ENCODE measurements around the gene LMO1. TPM values are rescaled to one million over a fixed set of nuclear protein-coding genes. Genes with fewer than 3 reads are reported as not detected.

The LMO1 gene
- total and polyA plus RNA-seq, 11 donors: 0.42 to 4.1 (median 2.1) TPM; not detected in 1

DNA sequence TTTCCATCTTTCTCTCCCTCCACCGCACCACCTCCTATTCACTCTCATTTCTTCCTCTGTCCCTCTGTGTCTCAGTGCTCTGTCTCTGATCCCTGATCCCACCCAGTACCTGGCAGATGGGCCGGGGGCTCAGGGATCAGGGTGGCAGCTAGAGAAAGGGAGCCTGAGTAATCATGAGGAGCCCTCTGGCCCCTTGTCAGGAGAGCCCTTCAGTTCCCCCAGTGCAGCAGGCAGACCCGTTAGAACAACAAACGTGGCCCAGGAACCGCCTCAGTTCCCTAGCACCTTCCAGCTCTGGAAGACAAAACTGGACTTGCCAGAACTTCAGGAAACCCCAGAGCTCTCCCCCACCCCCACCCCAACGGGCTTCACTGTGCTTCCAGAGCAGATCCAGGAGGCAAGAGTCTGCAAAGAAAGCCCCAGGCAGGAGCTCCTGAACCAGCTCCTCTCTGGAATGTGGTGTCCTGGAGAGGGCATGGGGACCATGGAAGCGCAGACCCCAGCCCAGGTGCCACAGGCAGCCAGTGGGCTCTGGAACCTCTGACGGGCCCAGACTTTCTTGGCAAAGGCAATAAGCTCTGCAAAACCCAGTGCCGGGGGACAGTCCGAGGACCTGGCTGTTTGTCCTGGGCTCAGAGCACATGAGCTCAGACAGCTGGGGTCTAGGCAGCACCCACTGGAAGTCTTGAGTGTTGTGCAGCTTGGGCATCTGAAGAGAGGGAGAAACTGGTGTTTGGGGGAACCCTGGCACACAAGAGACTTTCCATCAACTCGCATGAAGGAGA, 43.2 kb downstream of the LMO1 start:
- no peak for TF ChIP-seq POLR2A (IDR thresholded peaks at IDR 0.05)
- TF ChIP-seq, protein P1, sequence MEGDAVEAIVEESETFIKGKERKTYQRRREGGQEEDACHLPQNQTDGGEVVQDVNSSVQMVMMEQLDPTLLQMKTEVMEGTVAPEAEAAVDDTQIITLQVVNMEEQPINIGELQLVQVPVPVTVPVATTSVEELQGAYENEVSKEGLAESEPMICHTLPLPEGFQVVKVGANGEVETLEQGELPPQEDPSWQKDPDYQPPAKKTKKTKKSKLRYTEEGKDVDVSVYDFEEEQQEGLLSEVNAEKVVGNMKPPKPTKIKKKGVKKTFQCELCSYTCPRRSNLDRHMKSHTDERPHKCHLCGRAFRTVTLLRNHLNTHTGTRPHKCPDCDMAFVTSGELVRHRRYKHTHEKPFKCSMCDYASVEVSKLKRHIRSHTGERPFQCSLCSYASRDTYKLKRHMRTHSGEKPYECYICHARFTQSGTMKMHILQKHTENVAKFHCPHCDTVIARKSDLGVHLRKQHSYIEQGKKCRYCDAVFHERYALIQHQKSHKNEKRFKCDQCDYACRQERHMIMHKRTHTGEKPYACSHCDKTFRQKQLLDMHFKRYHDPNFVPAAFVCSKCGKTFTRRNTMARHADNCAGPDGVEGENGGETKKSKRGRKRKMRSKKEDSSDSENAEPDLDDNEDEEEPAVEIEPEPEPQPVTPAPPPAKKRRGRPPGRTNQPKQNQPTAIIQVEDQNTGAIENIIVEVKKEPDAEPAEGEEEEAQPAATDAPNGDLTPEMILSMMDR (IDR thresholded peaks at IDR 0.05): no peak
- ATAC-seq (no peak), DNase-seq (no peak)
- H3K27ac ChIP-seq: no peak overlapping the region
- no peaks in the 10 kb centered on the region for H3K9me3 ChIP-seq
- intact Hi-C loops (cut with DNase I): loop anchor here in 5 of 10 donors (5.0 to 10.0 kb wide), 4 partner anchors 94 to 914 kb away; no protein-coding TSS in a partner anchor
- no peak overlapping the region for H3K4me3 ChIP-seq
- peaks cover 0 to 4% (median 0%) of the 10 kb centered on the region in 9 donors for H3K27me3 ChIP-seq
- H3K36me3 ChIP-seq: no peaks in the 10 kb centered on the region
- WGBS, 4 donors: 84 to 87% (median 85%) methylated on average over 9 to 11 of the region's 11 CpGs
- peaks cover 0 to under 1% (median 0%) of the 10 kb centered on the region in 12 donors for H3K4me1 ChIP-seq

DNA sequence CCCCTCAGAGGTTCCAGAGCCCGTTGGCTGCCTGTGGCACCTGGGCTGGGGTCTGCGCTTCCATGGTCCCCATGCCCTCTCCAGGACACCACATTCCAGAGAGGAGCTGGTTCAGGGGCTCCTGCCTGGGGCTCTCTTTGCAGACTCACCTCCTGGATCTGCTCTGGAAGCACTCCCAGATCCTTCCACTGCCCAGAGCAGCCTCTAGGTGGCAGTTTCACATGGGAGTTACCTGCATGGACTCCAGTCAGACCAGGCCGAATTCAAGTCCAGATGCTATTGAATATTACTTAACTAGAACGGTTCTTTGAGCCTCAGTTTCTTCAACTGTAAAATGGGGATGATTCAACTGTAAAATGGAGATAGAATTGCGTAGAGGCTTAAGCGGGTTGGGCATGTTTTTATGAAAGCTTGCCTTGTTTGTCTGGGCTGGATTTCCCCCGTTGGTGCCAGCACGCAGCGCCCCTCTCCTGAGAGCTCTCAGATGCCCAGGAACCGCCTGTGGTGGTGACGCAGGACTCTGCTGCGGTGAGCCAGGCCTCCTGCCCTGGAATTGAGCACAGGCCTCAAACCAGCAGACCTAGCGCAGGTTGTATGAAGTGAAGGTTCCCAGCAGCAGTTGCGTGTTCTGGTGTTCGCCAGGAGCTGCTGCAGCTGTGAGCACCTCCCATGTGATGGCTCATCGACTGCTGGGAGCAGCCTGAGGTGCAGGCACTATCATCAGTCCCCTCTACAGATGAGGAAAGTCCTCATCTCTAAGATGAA, 44.2 kb downstream of the LMO1 start:
- Histone ChIP-seq H3K27ac (no peak overlapping the region), H3K4me3 (no peak overlapping the region), H3K27me3 (peaks cover 0 to 4% (median 0%) of the 10 kb centered on the region in 9 donors), H3K9me3 (no peaks in the 10 kb centered on the region), H3K4me1 (no peaks in the 10 kb centered on the region), H3K36me3 (no peaks in the 10 kb centered on the region)
- TF ChIP-seq, protein P1 (IDR thresholded peaks at IDR 0.05): peak; percentile 35 to 64 (median 50)
- no peak for TF ChIP-seq POLR2A (IDR thresholded peaks at IDR 0.05)
- intact Hi-C loops (cut with DNase I): loop anchor here in 5 of 10 donors (5.0 to 10.0 kb wide), 4 partner anchors 95 to 915 kb away; no protein-coding TSS in a partner anchor
- DNase-seq: peak in 2 of 5 donors; percentile 46 to 47
- ATAC-seq: peak in 3 of 4 donors; percentile 48 to 79 (median 62)
- 67 to 78% (median 77%) methylated on average over 15 to 16 of the region's 16 CpGs for WGBS, 4 donors

DNA sequence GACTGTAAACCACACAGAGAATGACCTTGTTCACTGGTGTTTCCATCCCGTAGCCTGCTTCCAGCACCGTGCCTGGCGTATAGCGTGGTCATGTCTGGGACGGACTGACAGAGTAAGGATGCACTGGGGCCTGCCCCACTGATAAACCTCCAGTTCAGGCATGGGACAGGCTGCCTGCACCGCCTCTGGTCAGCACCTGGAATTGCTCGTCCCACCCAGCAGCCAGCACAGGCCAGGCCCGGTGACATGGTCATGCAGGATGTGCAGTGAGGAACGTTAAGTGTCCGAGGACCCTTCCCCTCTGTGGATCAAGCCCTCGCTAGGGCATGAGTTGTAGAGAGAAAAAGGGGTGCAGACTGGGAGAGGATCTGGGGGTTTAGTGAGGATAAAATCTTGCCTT, 44.8 kb downstream of the LMO1 start:
- no peaks in the 10 kb centered on the region for H3K36me3 ChIP-seq
- H3K4me1 ChIP-seq: no peaks in the 10 kb centered on the region
- H3K9me3 ChIP-seq: no peaks in the 10 kb centered on the region
- peaks cover 0 to 4% (median 0%) of the 10 kb centered on the region in 9 donors for H3K27me3 ChIP-seq
- intact Hi-C loops (cut with DNase I): no loop called here
- DNase-seq: no peak
- peak in 1 of 4 donors; percentile 11 for ATAC-seq
- no peak overlapping the region for H3K4me3 ChIP-seq
- no peak overlapping the region for H3K27ac ChIP-seq
- TF ChIP-seq POLR2A (IDR thresholded peaks at IDR 0.05): no peak
- TF ChIP-seq, protein P1 (IDR thresholded peaks at IDR 0.05): no peak
- 72 to 88% (median 75%) methylated on average over 9 to 11 of the region's 11 CpGs for WGBS, 4 donors

DNA sequence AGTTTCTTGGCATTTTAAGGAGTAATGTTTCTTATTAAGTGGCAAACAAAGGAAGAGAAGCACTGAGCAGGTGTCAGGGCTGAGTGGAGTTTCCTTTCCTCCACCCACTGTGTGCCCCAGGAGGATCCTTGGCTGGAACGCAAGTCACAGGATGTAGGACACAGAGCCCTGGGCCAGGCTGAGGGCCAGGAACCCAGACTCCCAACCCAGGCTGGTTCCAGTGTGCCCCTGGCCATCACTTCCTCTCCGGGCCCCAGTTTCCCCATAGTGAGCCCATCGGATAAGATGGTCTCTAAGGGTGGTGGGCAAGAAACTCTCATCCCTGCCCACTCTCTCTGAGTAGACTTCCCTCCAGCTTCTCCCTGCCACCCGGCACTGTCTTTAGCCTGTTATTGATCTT, 45.3 kb downstream of the LMO1 start:
- Histone ChIP-seq H3K27me3 (peaks cover 0 to 4% (median 0%) of the 10 kb centered on the region in 9 donors), H3K36me3 (no peaks in the 10 kb centered on the region), H3K4me3 (no peak overlapping the region), H3K27ac (no peak overlapping the region), H3K4me1 (no peaks in the 10 kb centered on the region), H3K9me3 (no peaks in the 10 kb centered on the region)
- WGBS, 4 donors: 77 to 79% (median 78%) methylated on average over 4 of the region's 4 CpGs
- DNase-seq (no peak), ATAC-seq (no peak)
- intact Hi-C loops (cut with DNase I): no loop called here
- no peak for TF ChIP-seq POLR2A (IDR thresholded peaks at IDR 0.05)
- TF ChIP-seq, protein P1 (IDR thresholded peaks at IDR 0.05): no peak

Data from heart left ventricle (tissue), 16 donors.